Adipose tissue (tissue), 3 donors: ENCODE results near the gene SEC23A. TPM values are rescaled to one million over a fixed set of nuclear protein-coding genes. Genes with fewer than 3 reads are reported as not detected.

ENCODE experiments used
- H3K27ac ChIP-seq: one replicate; pipeline ENCODE4 v1.5.1; 2013; ENCODE audit warnings: low read depth, low read length
- WGBS, 3 donors: extraction: QIAGEN DNeasy Blood & Tissue Kit; methylation state at CpG; one replicate each; pipeline ENCODE4 v1.1.7; 2013; 5-methylcytosine and 5-hydroxymethylcytosine counted together
- polyA plus RNA-seq, 3 donors: library from polyadenylated mRNA; stranded (reverse); fragments of 200-250 nt; gene quantifications; one replicate each; pipeline ENCODE4 v1.2.3, GENCODE V29; 2013
- donor health status: healthy with polysubstance abuse.
- donor health status: Bipolar disorder and iron deficiency.
- donor health status: healthy.

SEC23A gene
- polyA plus RNA-seq, 3 donors = 6.5 to 40.5 (median 36.5) TPM

DNA sequence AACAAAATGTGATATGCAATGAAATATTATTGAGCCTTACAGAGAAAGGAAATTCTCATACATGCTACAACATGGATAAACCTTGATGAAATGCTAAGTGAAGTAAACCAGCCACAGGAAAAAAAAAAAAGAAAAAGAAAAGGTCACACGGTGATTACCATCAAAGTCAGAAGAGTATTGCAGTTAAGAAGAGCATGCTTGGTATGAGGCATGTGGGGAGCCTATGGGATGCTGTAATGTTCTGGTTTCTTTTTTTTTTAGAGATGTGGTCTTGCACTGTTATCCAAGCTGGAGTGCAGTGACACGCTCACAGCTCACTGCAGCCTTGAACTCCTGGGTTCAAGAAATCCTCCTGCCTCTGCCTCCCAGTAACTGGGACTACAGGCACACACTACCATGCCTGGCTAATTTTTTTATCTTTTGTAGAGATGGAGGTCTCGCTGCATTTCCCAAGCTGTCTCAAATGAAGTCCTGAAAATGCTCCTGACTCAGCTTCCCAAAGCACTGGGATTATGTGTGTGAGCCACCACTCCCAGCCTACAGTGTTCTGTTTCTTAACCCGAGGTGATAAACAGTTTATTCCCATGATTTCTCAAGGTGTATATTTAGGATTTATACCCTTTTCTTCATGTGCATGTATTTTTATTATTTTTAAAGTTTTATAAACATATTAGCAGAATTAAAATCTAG, 96.2 kb downstream of the SEC23A start:
- H3K27ac ChIP-seq = no peak overlapping the region
- WGBS, 3 donors = 83 to 87% (median 84%) methylated on average over 4 of the region's 4 CpGs

GRCh38 chr14:39005044-39005880, 97.8 kb downstream of the SEC23A start:
- H3K27ac ChIP-seq = no peak overlapping the region

DNA sequence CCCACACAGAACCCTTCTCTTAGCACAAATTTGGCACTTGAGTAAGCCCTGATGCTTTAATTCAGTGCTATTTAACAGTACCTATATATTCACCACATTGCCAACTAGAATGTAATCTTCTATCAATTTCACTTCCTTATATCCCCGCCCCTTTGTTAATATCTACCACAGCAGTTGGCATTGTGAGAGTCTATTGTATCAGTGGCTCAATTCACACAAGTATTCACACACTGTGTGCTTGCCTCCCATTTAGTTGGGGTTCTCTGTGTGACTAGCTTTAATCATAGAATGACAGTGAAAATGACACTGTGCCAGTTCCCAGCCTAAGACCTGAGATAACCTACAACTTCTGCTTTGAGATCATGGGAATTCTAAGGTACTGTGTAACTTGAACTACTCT, 103.1 kb downstream of the SEC23A start:
- H3K27ac ChIP-seq = no peak overlapping the region
- 77 to 85% (median 84%) methylated on average over 1 of the region's 1 CpG for WGBS, 3 donors

More at GRCh38 chr14:39005044-39005880, 97.8 kb downstream of the SEC23A start:
- 74 to 77% (median 77%) methylated on average over 8 of the region's 8 CpGs for WGBS, 3 donors

DNA sequence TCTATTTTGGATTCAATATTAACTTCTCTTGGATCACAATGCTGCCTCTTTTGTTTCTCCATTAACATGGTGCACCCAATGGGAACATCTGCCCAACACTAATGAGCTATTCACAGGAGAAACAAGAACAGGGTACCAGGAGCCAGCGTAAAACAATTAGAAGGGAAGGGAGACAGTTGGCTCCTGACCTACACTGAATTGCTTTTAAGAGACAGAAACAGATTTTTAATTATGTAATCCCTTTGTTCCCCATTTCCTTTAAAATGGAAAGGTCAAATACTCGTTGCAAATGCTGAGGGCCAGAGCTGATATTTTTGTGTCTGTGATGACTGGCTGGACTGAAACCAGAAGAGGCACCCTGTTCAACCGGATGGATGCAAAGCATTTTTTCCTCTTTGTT, 108.3 kb downstream of the SEC23A start:
- 30 to 65% (median 34%) methylated on average over 3 of the region's 3 CpGs for WGBS, 3 donors
- H3K27ac ChIP-seq = no peak overlapping the region

GRCh38 chr14:38993981-38994380, 109.1 kb downstream of the SEC23A start:
- no peak overlapping the region for H3K27ac ChIP-seq
- 68 to 80% (median 70%) methylated on average over 2 of the region's 2 CpGs for WGBS, 3 donors

- 57 to 66% (median 63%) methylated on average over 4 of the region's 4 CpGs for WGBS, 3 donors
- H3K27ac ChIP-seq = no peak overlapping the region
Measured at GRCh38 chr14:38992067-38992844, 110.8 kb downstream of the SEC23A start.

DNA sequence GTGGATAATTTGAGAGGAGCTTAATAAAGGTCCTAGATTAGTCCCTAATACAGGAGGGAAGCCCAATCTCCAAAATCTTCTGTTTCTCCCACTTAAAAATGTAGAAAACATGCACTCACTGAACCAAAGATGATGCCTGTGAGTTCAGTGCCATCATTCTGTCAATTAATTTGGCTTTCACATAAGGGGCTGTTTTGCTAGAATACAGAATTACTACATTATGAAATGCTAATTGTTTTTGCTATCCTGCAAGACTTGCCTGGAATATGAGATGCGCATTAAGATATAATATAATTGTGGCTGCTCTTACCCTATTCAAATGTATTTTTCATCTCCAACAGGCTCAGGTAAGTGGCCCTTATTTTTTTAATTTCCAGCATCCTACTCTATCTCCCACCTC, 111.7 kb downstream of the SEC23A start:
- WGBS, 3 donors = 90 to 100% (median 100%) methylated on average over 1 of the region's 1 CpG
- no peak overlapping the region for H3K27ac ChIP-seq

DNA sequence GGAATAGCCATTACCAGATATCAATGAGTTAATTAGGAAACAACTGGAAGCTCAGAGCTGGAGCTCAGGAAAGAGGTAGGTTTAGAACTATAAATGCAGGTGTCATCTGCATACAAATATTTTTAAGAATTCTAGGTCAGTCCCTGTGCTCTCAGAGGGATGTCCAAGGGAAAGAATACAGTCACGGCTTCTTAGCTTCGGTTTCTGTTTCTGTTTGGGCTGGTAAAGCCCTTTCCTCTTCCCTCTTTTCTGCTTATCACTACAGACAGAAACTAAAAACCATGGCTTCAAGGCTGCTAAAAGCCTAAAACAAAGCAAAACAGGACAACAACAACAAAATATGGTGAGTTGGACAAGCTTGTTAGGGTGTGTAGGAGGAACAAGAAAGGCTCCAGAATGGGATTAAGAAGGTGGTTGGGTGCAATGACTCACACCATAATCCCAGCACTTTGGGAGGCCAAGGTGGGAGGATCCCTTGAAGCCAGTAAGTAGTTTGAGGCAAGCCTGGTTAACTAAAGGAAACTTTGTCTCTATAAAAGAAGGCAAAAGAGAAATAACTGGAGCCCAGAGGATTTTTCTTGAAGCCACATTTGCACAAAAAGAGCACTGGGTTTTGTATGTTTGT, 113.0 kb downstream of the SEC23A start:
- 27 to 81% (median 32%) methylated on average over 2 of the region's 2 CpGs for WGBS, 3 donors
- no peak overlapping the region for H3K27ac ChIP-seq

DNA sequence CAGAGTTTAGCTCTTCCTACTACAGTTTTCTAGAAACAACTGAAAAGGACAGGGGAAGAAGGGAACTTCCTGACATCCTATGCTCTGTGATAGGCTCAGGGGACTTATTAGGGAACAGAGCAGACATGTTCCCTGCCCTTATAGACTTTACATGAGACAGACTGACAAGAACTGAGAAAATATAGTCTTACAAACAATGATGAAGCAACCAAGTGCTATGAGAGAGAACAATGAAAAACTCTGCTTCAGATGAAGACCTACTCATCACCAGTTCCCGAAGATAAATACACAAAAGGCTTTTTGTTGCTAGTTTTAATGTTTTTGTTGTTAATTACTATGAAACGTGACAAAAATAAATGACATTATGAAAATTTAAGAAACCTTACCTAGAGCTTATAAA, 115.3 kb downstream of the SEC23A start:
- no peak overlapping the region for H3K27ac ChIP-seq
- WGBS, 3 donors = 83 to 91% (median 89%) methylated on average over 2 of the region's 2 CpGs

DNA sequence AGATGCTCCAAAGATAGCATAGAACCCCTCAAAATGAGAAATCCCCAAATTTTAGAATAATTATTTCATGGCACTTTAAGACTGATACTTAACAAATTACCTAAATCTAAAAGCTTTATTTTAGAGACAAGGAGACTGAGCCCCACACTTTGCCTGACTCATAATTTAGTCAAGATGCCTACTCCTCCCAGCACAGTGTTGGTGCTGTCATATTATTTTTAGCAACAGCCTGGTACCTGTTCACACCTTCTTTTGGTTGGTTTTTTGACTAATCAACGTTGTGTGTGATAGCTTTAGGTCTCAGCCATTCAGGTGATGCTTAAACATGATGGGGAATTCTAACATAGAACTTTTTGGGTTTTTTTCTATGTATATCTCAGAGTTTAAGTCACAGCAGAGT, 120.2 kb downstream of the SEC23A start:
- H3K27ac ChIP-seq = no peak overlapping the region
- 0% methylated on average over 1 of the region's 1 CpG for WGBS, 3 donors

DNA sequence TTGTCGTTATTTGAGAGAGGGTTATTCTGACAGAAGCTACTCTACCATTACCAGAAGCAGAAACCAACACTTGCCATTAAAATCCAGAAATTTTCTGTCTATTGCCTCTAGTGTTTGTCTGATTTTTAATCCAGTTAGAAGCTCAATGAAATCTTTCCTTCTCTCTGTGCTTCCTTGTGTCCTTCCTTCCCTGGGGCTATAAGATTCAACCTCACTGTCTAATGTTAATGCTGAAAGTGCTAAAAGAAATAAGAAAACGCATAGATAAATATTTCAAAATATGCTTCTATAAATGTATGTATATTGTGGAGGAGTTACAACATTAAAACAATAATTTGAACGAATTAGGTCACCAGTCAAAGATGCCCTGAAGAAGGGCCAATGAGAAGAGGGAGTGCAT, 120.8 kb downstream of the SEC23A start:
- WGBS, 3 donors = 75 to 82% (median 76%) methylated on average over 3 of the region's 3 CpGs
- no peak overlapping the region for H3K27ac ChIP-seq

Other genes with a start within 250 kb of the SEC23A start
- gene GEMIN2, start 11.1 kb upstream of the SEC23A start, polyA plus RNA-seq = 10 to 100 TPM in 1 of 3 donors, 1 to 10 TPM in 2; 5.5 to 11.0 (median 8.3) TPM
- gene TRAPPC6B, start 67.1 kb upstream of the SEC23A start, polyA plus RNA-seq = 10 to 100 TPM in 2 of 3 donors, 1 to 10 TPM in 1; 6.6 to 14.5 (median 10.6) TPM
- 10 to 100 TPM; 25.4 to 39.3 (median 34.8) TPM for gene PNN, start 72.0 kb upstream of the SEC23A start, polyA plus RNA-seq
- 10 to 100 TPM in 1 of 3 donors, 1 to 10 TPM in 2; 8.8 to 25.2 (median 9.8) TPM for gene MIA2, start 130.7 kb upstream of the SEC23A start, polyA plus RNA-seq